BJ (cell line): ENCODE results near the gene ENPP7. TPM values are rescaled to one million over a fixed set of nuclear protein-coding genes. Genes with fewer than 3 reads are reported as not detected.

Experiments
- CTCF ChIA-PET: fragments of 350-600 bp; formaldehyde crosslinking; extraction: SDS; loops from one replicate; lab custom pipeline; 2021; ENCODE audit warnings: antibody characterized with exemption, inconsistent platforms; lab: Yijun Ruan, JAX
- POLR2A ChIA-PET: fragments of 300-600 bp; sonication (Branson Sonifier 250); formaldehyde crosslinking; extraction: SDS; loops from one replicate; lab custom pipeline; 2021; ENCODE audit warnings: antibody characterized with exemption; lab: Charles Lee
- DNase-seq: peaks from one replicate; pipeline ENCODE4 v3.0.0-alpha.2; 2011; ENCODE audit warnings: low read depth
- H3K27me3 ChIP-seq: 2 replicates; pipeline ENCODE4 v1.6.0; 2011; ENCODE audit warnings: low read length; ENCODE audit not compliant: control insufficient read depth, insufficient read depth
- H3K36me3 ChIP-seq: 2 replicates; pipeline ENCODE4 v1.5.1; 2011; ENCODE audit warnings: low read length; ENCODE audit not compliant: control insufficient read depth, insufficient read depth
- H3K4me3 ChIP-seq: 2 replicates; pipeline ENCODE4 v1.5.1; 2011; ENCODE audit warnings: low read depth, mild to moderate bottlenecking, control low read depth, low read length
- polyA plus RNA-seq: library from polyadenylated mRNA; depleted of rRNA; stranded (reverse); fragments of >200 nt; gene quantifications from 2 replicates; pipeline ENCODE4 v1.2.3, GENCODE V29; 2011
- TF ChIP-seq, protein P1 (sequence below): IDR thresholded peaks from 2 replicates; pipeline ENCODE4 v1.5.1; 2011; ENCODE audit warnings: low read depth, mild to moderate bottlenecking, control low read depth, inconsistent platforms, low read length, moderate library complexity; ENCODE audit not compliant: insufficient read depth

ENPP7 gene
- polyA plus RNA-seq, 1 experiment: not detected

DNA sequence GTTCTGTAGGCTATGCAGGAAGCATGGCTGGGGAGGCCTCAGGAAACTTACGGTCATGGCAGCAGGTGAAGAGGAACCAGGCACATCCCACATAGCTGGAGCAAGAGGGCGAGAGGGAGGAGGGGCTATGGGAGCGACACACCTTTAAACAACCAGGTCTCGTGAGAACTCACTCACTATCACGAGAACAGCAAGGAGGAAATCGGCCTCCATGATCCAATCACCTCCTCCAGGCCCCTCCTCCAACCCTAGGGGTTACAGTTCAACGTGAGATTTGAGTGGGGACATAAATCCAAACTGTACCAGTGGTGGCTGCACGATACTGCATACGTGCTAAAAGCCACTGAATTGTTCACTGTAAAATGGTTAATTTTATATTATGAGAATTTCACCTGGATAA is 26.1 kb upstream of the ENPP7 start:
- TF ChIP-seq, protein P1, sequence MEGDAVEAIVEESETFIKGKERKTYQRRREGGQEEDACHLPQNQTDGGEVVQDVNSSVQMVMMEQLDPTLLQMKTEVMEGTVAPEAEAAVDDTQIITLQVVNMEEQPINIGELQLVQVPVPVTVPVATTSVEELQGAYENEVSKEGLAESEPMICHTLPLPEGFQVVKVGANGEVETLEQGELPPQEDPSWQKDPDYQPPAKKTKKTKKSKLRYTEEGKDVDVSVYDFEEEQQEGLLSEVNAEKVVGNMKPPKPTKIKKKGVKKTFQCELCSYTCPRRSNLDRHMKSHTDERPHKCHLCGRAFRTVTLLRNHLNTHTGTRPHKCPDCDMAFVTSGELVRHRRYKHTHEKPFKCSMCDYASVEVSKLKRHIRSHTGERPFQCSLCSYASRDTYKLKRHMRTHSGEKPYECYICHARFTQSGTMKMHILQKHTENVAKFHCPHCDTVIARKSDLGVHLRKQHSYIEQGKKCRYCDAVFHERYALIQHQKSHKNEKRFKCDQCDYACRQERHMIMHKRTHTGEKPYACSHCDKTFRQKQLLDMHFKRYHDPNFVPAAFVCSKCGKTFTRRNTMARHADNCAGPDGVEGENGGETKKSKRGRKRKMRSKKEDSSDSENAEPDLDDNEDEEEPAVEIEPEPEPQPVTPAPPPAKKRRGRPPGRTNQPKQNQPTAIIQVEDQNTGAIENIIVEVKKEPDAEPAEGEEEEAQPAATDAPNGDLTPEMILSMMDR: no peak
- no peaks in the 10 kb centered on the region for H3K27me3 ChIP-seq
- no peak for DNase-seq
- H3K36me3 ChIP-seq: no peaks in the 10 kb centered on the region
- CTCF ChIA-PET: interaction anchor here (1.4 kb wide), 2 partner anchors 8 to 311 kb away, joined by 5 to 6 read pairs; no protein-coding TSS in a partner anchor
- H3K4me3 ChIP-seq: no peak overlapping the region
- POLR2A ChIA-PET: no interaction called here

GRCh38 chr17:79705674-79706073 is 25.1 kb upstream of the ENPP7 start:
- CTCF ChIA-PET: interaction anchor here (1.4 to 1.8 kb wide), 2 partner anchors 9 to 312 kb away, joined by 6 read pairs; no protein-coding TSS in a partner anchor

GRCh38 chr17:79706931-79707850 is 23.6 kb upstream of the ENPP7 start:
- H3K4me3 ChIP-seq: no peak overlapping the region
- CTCF ChIA-PET: interaction anchor here (1.1 to 3.0 kb wide), 9 partner anchors 9 to 619 kb away, joined by 3 to 15 read pairs (median 6); no protein-coding TSS in a partner anchor
- TF ChIP-seq, protein P1: no peak
- no peaks in the 10 kb centered on the region for H3K27me3 ChIP-seq
- POLR2A ChIA-PET: no interaction called here
- no peak for DNase-seq
- H3K36me3 ChIP-seq: no peaks in the 10 kb centered on the region

More at GRCh38 chr17:79705674-79706073, 25.1 kb upstream of the ENPP7 start:
- TF ChIP-seq, protein P1: no peak
- H3K27me3 ChIP-seq: no peaks in the 10 kb centered on the region
- no peak for DNase-seq
- H3K36me3 ChIP-seq: no peaks in the 10 kb centered on the region
- H3K4me3 ChIP-seq: no peak overlapping the region
- POLR2A ChIA-PET: no interaction called here

DNA sequence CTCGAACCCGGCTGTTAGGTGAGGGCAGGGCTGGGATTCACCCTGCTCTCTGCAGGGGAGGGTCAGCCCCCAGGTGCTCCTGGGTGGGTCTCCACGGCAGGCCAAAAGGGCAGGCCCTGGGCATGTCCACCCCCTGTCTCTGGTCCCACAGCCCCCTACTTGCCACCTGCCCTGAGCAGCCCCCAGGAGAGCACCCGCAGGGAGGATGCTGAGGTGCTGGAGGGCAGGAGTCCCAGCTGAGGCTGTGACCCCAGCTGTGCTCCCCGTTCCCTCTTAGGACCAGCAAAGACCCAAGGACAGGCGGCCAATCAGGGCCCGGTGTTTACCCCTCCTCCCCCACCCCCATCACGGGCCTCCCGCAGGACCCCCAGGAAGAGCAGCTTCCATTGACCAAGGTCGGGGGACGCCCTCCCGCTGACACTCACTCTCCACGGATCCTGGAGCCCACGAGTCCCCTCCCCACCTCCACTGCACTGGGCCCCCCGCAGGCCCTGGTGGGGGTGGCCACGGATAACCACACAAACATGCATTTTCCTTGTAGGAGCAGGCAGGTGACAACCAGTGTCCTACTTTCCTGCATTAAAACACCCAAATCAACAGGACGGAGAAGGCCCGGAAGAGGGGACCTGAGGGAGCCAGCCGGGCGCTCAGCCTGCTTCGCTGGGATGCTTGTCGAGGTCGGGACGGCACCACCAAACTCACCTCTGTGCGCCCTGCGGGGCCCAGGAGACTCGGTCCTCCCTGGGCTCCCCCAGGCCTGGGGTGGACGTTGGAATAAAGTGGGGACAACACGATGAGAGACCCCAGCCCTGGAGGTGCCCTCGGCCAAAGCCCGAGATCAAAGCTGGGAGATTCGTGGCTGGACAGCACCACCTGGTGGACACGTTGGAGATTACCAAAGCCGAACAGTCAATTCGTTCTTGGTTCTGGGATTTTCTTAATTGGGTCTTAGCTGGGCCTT is 22.5 kb upstream of the ENPP7 start:
- TF ChIP-seq, protein P1: peak; percentile 76
- ChIA-PET POLR2A (no interaction called here), CTCF (interaction anchor here (0.7 to 3.0 kb wide), 18 partner anchors 10 to 700 kb away, joined by 3 to 15 read pairs (median 4); partner anchors contain the start of gene ENGASE)
- no peak overlapping the region for H3K4me3 ChIP-seq
- no peaks in the 10 kb centered on the region for H3K36me3 ChIP-seq
- DNase-seq: no peak
- H3K27me3 ChIP-seq: no peaks in the 10 kb centered on the region
